ENCODE data around the gene PHF10.

The PHF10 gene

DNA sequence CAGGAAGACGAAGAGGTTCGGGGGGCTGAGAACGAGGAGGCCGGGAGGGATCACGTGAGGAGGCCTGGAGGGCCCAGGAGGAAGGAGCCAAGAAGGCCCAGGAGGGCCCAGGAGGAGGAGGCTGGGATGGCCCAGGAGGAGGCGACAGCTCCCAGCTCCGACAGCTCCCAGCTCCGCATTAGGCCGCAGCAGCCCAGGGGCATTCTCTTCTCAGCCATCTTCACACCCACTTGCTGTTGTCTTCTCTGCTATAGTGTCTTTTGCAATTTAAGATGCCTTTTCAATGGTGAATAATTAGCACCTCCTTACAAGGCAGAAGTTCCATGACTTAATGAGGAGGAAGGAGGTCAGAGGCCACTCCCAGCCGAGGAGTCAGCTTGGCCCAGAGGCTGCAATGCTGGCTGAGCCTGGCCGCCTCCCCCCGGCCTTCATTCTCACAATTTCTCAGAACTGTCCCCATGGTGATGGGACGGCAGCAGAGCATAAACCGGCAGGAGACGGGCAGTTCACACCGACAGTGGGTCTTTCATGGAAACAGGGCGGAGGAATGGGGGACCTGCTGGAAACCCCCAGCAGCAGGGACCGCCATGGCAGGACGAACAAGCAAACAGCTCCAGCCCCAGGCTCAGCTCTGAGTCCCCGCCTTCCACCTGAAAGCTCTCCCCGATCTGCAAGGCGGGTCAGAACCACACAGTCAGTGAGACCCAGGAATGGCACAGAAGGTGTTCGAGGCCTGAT, 67.6 kb downstream of the PHF10 start:
- in situ Hi-C loops (cut with MboI; ENCODE audit: low pct_unique_long_range_greater_than_20kb, low sequenced_read_pairs) = no loop called here
- DNase-seq = no peak

DNA sequence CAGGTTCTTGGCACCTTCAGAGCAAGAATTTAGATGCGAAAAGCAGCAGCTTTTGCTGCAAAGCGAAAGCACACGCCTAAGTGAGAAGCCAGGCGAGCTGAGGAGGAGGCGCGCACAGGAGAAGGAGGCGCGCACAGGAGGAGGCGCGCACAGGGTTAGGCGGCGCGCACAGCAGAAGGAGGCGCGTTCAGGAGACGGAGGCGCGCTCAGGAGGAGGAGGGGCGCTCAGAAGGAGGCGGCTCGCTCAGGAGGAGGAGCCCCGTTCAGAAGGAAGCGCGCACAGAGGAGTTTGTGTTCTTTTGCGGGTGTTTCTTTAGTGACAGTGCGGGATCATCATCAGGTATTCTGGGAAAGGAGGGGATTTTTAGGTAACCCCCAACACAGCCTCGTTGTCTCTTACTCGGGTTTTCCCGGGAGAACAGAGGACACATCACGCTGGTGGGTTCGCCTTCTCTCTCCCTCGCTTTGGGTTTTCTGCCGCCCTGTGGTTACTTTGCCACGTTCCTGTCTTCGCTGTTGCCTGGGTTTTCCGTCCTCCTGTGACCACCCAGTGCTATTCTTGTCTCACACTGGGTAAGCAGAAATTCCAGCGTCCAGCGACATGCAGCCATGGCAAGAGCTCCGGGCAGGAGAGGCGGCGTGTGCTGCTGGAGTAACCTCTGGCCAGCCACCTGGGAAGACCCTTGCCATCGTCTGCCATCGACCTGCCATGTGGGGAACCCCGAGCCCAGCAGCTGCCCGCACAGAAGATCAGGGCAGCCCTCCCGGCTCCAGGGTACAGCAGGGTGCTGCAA, 69.5 kb downstream of the PHF10 start:
- DNase-seq = no peak
- in situ Hi-C loops (cut with MboI; ENCODE audit: low pct_unique_long_range_greater_than_20kb, low sequenced_read_pairs) = no loop called here
